Bone marrow (tissue), 2 donors: ENCODE results near the gene IPO9.

Experiments used
- DNase-seq, 2 donors: peaks; one replicate each; lab custom pipeline; 2025; lab: John Stamatoyannopoulos, UW

IPO9 gene

GRCh38 chr1:201828820-201829774 is at the start of gene IPO9:
TSS of gene IPO9 (plus strand) at chr1:201829157. CDS start at chr1:201829210, 53 bp downstream.
- DNase-seq: peak; percentile 86 to 90

- DNase-seq: no peak
Measured at GRCh38 chr1:201779351-201779880, 49.5 kb upstream of the IPO9 start.

GRCh38 chr1:201780952-201781351 is 48.0 kb upstream of the IPO9 start:
- DNase-seq: no peak

GRCh38 chr1:201781437-201781836 is 47.5 kb upstream of the IPO9 start:
- DNase-seq: no peak

- no peak for DNase-seq
Measured at GRCh38 chr1:201782353-201782752, 46.6 kb upstream of the IPO9 start.

- no peak for DNase-seq
Measured at GRCh38 chr1:201783058-201783457, 45.9 kb upstream of the IPO9 start.

- no peak for DNase-seq
Measured at GRCh38 chr1:201783572-201783971, 45.4 kb upstream of the IPO9 start.

GRCh38 chr1:201785291-201785690 is 43.7 kb upstream of the IPO9 start:
- DNase-seq: no peak

- DNase-seq: no peak
Measured at GRCh38 chr1:201786824-201787223, 42.1 kb upstream of the IPO9 start.

GRCh38 chr1:201788296-201788695 is 40.7 kb upstream of the IPO9 start:
- DNase-seq: no peak

- DNase-seq: no peak
Measured at GRCh38 chr1:201789245-201789644, 39.7 kb upstream of the IPO9 start.

- DNase-seq: no peak
Measured at GRCh38 chr1:201790261-201790660, 38.7 kb upstream of the IPO9 start.

GRCh38 chr1:201791051-201791778 is 37.7 kb upstream of the IPO9 start:
- DNase-seq: peak in 1 of 2 donors; percentile 34

GRCh38 chr1:201791779-201792173 is 37.2 kb upstream of the IPO9 start:
- peak in 1 of 2 donors; percentile 34 for DNase-seq

- DNase-seq: peak; percentile 27
Measured at GRCh38 chr1:201792534-201793305, 36.2 kb upstream of the IPO9 start.

- no peak for DNase-seq
Measured at GRCh38 chr1:201793306-201793925, 35.5 kb upstream of the IPO9 start.

GRCh38 chr1:201795066-201795465 is 33.9 kb upstream of the IPO9 start:
- peak in 1 of 2 donors; percentile 5 for DNase-seq

GRCh38 chr1:201800246-201800645 is 28.7 kb upstream of the IPO9 start:
- DNase-seq: no peak

GRCh38 chr1:201806801-201807200 is 22.2 kb upstream of the IPO9 start:
- DNase-seq: no peak

- no peak for DNase-seq
Measured at GRCh38 chr1:201807958-201808632, 20.9 kb upstream of the IPO9 start.

- DNase-seq: no peak
Measured at GRCh38 chr1:201808633-201808990, 20.3 kb upstream of the IPO9 start.
